KOPT-K1 (cell line): Measurements from ENCODE around the gene DUSP7.

Experiments
- H3K27ac ChIP-seq: fragments of 200-600 bp; sonication (generic); 2 replicates; pipeline ENCODE4 v1.5.1; 2016; ENCODE audit warnings: antibody characterized with exemption, mild to moderate bottlenecking, low read depth, low read length; ENCODE audit not compliant: poor library complexity, severe bottlenecking
- H3K36me3 ChIP-seq: fragments of 200-600 bp; sonication (generic); 2 replicates; pipeline ENCODE4 v1.5.1; 2017; ENCODE audit warnings: antibody characterized with exemption, mild to moderate bottlenecking, low read length, moderate library complexity; ENCODE audit not compliant: insufficient read depth
- H3K9me3 ChIP-seq: fragments of 200-600 bp; sonication (generic); 2 replicates; pipeline ENCODE4 v1.5.1; 2017; ENCODE audit warnings: antibody characterized with exemption, low read length, mild to moderate bottlenecking; ENCODE audit not compliant: insufficient read depth, poor library complexity, severe bottlenecking

The DUSP7 gene

GRCh38 chr3:52079958-52080357, 23.6 kb upstream of the DUSP7 start:
- Histone ChIP-seq H3K9me3 (no peaks in the 10 kb centered on the region), H3K36me3 (peaks cover 53% of the 10 kb centered on the region)

DNA sequence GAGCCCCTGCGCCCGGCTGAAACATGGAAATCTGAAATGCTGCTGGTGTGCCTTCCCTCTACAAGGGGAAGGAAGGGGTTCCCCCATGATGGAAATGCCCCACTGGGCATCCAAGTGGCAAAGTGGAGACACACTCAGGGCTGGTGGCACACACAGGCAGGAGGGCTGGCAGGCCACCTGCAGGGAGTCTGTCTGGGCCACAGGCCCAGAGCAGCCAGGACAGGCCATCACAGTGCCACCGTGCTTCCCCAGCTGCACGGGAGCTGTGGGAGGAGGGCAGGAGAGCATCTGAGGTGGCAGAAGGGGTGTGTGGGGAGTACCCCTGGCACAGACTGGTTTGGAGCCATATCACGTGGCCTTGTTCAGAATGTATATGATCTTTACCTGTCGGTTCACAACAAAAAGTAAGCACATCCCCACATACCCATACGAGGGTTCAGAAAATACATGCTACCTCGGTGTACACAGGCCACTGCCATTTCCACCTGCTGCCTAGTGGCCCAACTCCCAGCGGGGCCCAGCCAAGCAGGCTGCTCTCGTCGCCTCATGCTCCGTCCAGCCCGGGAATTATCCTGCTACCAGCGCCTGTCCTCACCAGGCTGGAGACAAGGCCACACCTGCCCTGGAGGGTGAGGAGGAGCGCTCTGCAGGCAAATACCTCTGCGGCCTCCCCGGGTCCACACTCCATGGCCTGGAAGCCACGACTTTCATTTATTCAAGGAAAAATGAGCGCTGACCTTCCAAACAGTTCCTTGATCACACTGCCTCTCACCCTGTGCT, 22.6 kb upstream of the DUSP7 start:
- Histone ChIP-seq H3K9me3 (no peaks in the 10 kb centered on the region), H3K36me3 (peaks cover 59% of the 10 kb centered on the region), H3K27ac (no peak overlapping the region)

More at GRCh38 chr3:52079958-52080357, 23.6 kb upstream of the DUSP7 start:
- no peak overlapping the region for H3K27ac ChIP-seq

GRCh38 chr3:52077925-52078324, 21.6 kb upstream of the DUSP7 start:
- H3K36me3 ChIP-seq: peaks cover 55% of the 10 kb centered on the region
- H3K27ac ChIP-seq: no peak overlapping the region
- no peaks in the 10 kb centered on the region for H3K9me3 ChIP-seq

DNA sequence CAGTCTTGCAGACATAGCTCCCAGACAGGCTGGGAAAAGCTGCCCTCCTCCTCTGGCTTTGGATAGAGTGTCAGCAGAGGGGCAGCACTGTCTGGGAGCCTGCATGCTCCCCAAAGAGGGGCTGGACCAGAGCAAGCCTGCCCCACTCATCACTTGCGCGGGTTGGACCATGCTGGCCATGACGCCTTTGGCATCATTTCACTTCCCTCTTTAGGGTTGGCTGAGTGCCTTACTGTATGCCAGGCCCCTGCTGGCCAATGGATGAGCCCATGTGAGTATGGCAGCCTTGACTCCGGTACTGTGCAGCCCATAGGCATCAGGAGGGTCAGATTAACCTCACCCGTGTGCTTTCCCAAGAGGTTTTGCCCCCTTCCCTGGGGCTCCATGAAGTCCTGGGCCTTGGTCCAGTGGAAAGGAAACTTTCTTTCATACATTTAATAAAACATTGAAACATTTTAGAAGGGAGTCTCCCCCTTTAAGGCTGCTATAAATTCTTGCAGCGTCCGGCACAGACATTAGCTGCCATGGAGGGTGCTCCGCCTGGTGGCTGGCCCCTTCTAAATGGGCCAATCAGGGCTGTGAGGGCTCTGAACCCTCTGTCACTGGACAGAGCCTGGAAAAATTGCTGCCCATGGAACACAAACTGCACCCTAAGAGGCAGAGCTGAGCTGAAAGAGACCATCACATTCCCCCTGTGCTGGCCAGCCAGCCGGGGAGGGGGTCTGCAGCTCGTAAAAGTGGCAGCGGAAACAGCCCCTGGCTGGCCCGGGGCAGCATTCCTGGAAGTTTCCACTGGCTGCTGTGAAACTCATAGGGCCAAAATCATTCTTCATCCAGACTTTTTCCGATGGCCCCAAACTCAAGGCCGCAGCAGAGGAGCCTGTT, 20.8 kb upstream of the DUSP7 start:
- Histone ChIP-seq H3K27ac (no peak overlapping the region), H3K36me3 (peaks cover 50% of the 10 kb centered on the region), H3K9me3 (no peaks in the 10 kb centered on the region)

DNA sequence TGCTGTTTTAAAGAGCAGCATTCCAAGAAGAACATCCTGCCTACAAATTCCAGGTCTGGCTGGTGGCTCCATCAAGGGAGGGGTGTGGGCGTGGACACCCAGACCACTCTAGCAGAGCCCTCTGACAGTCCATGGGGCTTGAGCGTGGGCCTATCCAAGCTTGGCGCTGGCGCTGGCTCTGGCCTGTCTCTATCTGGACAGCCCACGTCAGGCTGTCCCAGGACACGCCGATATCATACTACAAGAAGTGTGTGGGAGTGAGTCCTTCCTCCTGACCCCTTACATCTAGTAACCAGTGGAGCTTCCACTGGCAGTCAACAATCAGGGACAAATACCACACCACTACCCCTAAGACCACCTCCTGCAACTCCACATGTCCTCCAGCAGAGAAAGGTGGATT, 17.1 kb upstream of the DUSP7 start:
- Histone ChIP-seq H3K9me3 (no peaks in the 10 kb centered on the region), H3K27ac (no peak overlapping the region), H3K36me3 (peaks cover 38% of the 10 kb centered on the region)

DNA sequence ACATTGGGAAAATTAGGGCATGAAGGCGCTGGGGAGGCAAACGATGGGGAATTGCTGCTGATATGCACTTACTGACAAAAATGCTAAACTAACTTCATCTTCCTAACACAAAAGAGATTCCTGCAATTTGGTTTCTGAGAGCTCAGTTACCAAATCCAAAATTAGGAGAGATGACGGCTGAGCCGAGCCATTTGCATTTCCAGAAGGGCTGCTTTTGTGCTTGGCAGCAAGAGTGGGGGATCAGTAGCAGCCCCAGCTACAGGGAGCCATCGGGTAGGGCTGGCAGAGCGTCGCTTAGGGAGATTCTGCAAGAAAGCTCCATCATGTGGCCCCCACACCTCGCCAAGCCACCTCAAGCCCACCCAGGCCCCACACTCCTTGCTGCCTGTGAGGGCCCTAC, 16.1 kb upstream of the DUSP7 start:
- Histone ChIP-seq H3K9me3 (no peaks in the 10 kb centered on the region), H3K27ac (no peak overlapping the region)

DNA sequence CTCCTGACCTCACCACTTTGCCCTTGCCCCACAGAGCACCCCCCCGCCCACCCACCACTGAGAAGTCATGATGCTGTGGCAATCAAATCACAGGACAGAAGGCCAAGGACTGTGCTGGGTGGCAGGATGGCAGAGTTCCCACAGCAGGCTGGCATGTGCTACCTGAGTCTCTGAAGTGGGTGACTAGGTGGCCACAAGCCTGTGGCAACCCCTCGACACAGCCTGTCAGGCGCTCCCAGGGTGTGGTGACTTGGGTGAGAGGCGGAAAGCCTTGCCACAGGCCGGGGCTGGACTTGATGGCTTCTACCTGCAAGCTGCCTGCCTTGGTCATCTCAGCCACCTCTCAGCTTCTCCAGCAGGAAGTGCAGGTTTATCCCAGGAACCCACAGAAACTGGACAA, 15.6 kb upstream of the DUSP7 start:
- Histone ChIP-seq H3K36me3 (peaks cover 37% of the 10 kb centered on the region), H3K9me3 (no peaks in the 10 kb centered on the region), H3K27ac (no peak overlapping the region)

More for the DNA sequence above, 16.1 kb upstream of the DUSP7 start:
- peaks cover 38% of the 10 kb centered on the region for H3K36me3 ChIP-seq

DNA sequence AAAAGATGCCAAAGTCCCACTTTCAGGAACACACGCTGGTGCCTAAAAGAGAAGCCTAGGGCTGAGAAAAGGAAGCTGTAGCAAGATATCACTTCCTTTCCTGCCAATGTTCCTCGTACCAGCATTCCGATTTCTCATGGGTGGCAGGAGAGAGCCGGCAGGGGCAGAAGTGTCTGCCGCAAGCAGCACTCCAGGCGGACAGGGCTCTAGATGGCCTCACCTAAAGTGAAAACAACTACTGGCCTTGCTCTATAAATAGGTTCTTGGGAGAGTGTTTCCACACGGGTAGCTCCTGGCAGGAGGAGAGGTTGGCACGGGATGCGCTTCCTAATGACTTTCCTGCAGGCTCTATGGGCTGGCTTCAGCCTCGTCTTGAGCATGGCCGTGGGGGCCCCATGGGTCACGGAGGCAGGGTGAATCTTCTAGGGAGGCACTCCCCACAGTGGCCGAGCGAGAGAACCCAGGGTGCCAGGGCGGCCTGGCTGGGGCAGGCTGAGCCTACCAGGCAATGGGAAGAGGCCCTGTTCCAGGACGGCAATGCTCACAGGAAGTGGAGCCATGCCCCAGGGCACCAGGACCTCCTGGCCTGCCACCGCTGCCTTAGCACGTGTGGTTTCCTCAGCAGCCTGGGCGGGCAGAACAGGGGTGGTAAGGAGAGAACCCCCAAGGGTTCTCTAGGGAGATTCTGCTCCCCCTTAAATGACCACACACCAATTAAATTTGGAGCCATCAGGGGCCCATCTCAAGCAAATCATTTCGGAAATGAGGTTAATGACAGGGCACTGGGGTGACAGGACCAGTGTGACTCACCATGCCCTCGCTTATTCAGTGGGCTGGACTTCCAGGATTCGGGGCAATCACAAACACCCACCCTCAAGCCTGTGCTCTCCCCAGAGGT, 14.6 kb upstream of the DUSP7 start:
- H3K9me3 ChIP-seq: no peaks in the 10 kb centered on the region
- peaks cover 27% of the 10 kb centered on the region for H3K36me3 ChIP-seq
- no peak overlapping the region for H3K27ac ChIP-seq

DNA sequence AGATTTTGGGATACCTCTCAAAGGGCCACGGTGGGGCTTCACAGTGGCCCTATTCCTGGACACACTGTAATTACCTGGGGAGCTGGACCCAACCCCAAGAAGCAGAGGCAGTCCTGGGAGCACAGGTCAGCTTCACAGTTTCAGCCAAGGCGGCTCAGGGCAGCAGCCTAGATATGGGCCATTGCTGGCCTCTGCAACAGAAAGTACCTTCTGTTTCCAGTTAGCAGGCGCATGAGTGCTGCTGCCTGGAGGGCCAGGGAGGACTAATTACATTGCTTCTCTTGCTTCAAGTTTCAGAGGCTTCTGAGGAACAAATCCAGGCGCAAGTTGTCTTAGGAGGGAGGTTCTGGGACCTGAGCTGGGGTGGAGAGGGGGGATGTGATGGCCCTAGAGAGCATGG, 13.5 kb upstream of the DUSP7 start:
- Histone ChIP-seq H3K36me3 (peaks cover 16% of the 10 kb centered on the region; the same call in 1 of the 2 replicates), H3K27ac (no peak overlapping the region), H3K9me3 (no peaks in the 10 kb centered on the region)

- peaks cover 9% of the 10 kb centered on the region; the same call in 1 of the 2 replicates for H3K36me3 ChIP-seq
- H3K27ac ChIP-seq: no peak overlapping the region
- no peaks in the 10 kb centered on the region for H3K9me3 ChIP-seq
These were observed 12.8 kb upstream of the DUSP7 start for GRCh38 chr3:52069135-52069534.

GRCh38 chr3:52068730-52069129, 12.4 kb upstream of the DUSP7 start:
- peaks cover 4% of the 10 kb centered on the region; the same call in 1 of the 2 replicates for H3K36me3 ChIP-seq
- no peak overlapping the region for H3K27ac ChIP-seq
- no peaks in the 10 kb centered on the region for H3K9me3 ChIP-seq

DNA sequence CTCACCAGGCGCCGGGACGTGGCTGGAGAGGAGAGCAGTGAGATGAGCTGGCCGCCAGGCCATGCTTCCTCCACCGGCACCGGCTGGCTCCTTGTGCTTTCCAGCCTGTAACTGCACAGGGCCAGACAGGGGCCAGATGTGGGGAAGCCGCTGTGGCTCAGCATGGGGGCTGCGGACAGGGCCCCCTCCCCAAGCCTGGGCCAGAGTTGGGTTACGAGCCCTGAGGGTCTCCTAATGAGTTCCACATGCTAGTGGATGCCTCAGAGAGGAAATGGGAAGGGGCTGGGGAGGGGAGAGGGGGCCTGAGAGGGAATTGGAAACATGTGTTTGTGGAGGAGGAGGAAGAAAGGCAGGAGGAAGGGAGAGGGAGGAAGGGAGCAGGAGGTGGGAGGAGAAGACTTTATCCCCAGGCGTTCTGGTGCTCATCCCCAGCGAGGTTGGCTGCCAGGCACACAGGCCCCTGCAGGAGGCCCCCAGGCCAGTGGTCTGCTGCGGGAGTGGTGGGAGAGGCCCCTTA, 11.7 kb upstream of the DUSP7 start:
- Histone ChIP-seq H3K9me3 (no peaks in the 10 kb centered on the region), H3K36me3 (no peaks in the 10 kb centered on the region; the same call in 1 of the 2 replicates), H3K27ac (no peak overlapping the region)

DNA sequence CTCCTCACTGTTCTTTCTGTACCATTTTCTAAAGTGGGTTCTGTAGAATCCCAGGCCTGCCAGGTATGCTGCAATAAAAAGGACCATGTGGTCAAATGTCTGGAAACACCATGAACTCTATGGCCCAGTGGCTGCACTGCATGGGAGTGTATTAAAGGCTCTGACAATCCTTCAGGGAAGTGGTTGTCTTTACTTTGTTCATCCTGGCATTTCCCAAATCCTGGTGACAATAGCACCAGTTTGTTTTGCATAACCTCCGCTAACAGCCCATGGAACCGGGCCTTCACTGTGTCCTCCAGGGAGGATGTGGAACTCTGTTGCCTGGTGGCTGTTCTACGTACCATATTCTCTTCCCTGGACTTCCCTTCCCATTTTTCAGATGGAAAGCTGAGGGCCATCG, 11.2 kb upstream of the DUSP7 start:
- no peaks in the 10 kb centered on the region for H3K9me3 ChIP-seq
- H3K27ac ChIP-seq: no peak overlapping the region
- no peaks in the 10 kb centered on the region; the same call in 1 of the 2 replicates for H3K36me3 ChIP-seq

DNA sequence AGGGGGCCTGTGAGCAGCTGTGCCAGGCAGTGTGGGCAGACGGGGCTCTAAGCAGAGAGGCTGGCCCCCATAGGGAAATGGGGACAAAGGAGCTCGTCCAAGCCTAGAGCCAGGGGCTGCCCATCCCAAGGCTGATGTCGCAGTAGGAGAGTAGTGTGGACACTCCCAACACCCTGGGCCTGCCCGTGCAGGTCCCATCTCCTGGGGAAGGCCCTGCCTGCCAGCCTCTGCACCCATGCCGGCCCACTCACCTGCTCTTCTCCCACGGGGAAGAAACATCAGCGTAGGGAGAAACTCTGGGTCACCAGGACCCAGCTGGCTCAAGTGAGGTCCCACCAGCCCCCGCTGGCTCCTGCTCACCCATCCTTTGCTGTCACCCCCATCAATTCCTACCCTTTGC, 10.7 kb upstream of the DUSP7 start:
- Histone ChIP-seq H3K36me3 (no peaks in the 10 kb centered on the region), H3K27ac (no peak overlapping the region), H3K9me3 (no peaks in the 10 kb centered on the region)
